ENCODE measurements around the gene ZBTB22. TPM values are rescaled to one million over a fixed set of nuclear protein-coding genes. Genes with fewer than 3 reads are reported as not detected.
"Not testable (repeated sequence)": the region's sequence is repeated elsewhere in the genome, so short reads cannot be mapped to it uniquely, and the experiment has no call there.

Gene ZBTB22
- 10 to 100 TPM; 15.0 to 29.5 TPM for total RNA-seq

GRCh38 chr6:33317669-33318425, at the start of gene ZBTB22:
ZBTB22 (minus strand) TSS chr6:33317744; CDS start chr6:33316916, 828 bp downstream.
- DNase-seq (ENCODE audit: low spot score) (peak; percentile 100), ATAC-seq (ENCODE audit: insufficient number of reproducible peaks, low FRiP score, low read depth) (peak; percentile 88)
- H3K36me3 ChIP-seq, result peaks cover 16% of the 10 kb centered on the region
- H3K9me3 ChIP-seq, result no peaks in the 10 kb centered on the region
- H3K27ac ChIP-seq, result peak within 1 kb of the TSS; percentile 66 to 75
- no peaks in the 10 kb centered on the region for H3K27me3 ChIP-seq (replicated peaks; ENCODE audit: insufficient read depth)
- TF ChIP-seq CTCF (IDR thresholded peaks at IDR 0.05), result no peak
- peaks cover 52 to 69% of the 10 kb centered on the region in 2 donors for H3K4me1 ChIP-seq (ENCODE audit: control insufficient read depth in 1 of 2, low read depth in 2 of 2)
- peak within 1 kb of the TSS; percentile 76 for H3K4me3 ChIP-seq

- TF ChIP-seq CTCF (IDR thresholded peaks at IDR 0.05), result no peak
- ATAC-seq (ENCODE audit: insufficient number of reproducible peaks, low FRiP score, low read depth), result no peak
These were observed 49.6 kb upstream of the ZBTB22 start for GRCh38 chr6:33367009-33367714.

GRCh38 chr6:33365206-33365971, 47.8 kb upstream of the ZBTB22 start:
- not testable (repeated sequence) for H3K4me3 ChIP-seq; ATAC-seq (ENCODE audit: insufficient number of reproducible peaks, low FRiP score, low read depth); H3K36me3 ChIP-seq; DNase-seq (ENCODE audit: low spot score); H3K4me1 ChIP-seq (ENCODE audit: control insufficient read depth in 1 of 2, low read depth in 2 of 2); H3K27me3 ChIP-seq (replicated peaks; ENCODE audit: insufficient read depth); H3K9me3 ChIP-seq; H3K27ac ChIP-seq

More at GRCh38 chr6:33367009-33367714, 49.6 kb upstream of the ZBTB22 start:
- no peak overlapping the region for H3K27ac ChIP-seq
- H3K27me3 ChIP-seq (replicated peaks; ENCODE audit: insufficient read depth), result no peaks in the 10 kb centered on the region
- no peaks in the 10 kb centered on the region for H3K4me1 ChIP-seq (ENCODE audit: control insufficient read depth in 1 of 2, low read depth in 2 of 2)
- no peaks in the 10 kb centered on the region for H3K9me3 ChIP-seq
- H3K36me3 ChIP-seq, result no peaks in the 10 kb centered on the region
- H3K4me3 ChIP-seq, result no peak overlapping the region
- DNase-seq (ENCODE audit: low spot score), result no peak

GRCh38 chr6:33364475-33365205, 47.1 kb upstream of the ZBTB22 start:
- ATAC-seq (ENCODE audit: insufficient number of reproducible peaks, low FRiP score, low read depth); H3K9me3 ChIP-seq; H3K36me3 ChIP-seq; H3K4me1 ChIP-seq (ENCODE audit: control insufficient read depth in 1 of 2, low read depth in 2 of 2); H3K27ac ChIP-seq; DNase-seq (ENCODE audit: low spot score); H3K27me3 ChIP-seq (replicated peaks; ENCODE audit: insufficient read depth); H3K4me3 ChIP-seq: not testable (repeated sequence)

GRCh38 chr6:33363486-33363885, 45.9 kb upstream of the ZBTB22 start:
- not testable (repeated sequence) for ATAC-seq (ENCODE audit: insufficient number of reproducible peaks, low FRiP score, low read depth); H3K27ac ChIP-seq; DNase-seq (ENCODE audit: low spot score); H3K4me3 ChIP-seq; H3K4me1 ChIP-seq (ENCODE audit: control insufficient read depth in 1 of 2, low read depth in 2 of 2); H3K36me3 ChIP-seq; H3K27me3 ChIP-seq (replicated peaks; ENCODE audit: insufficient read depth); H3K9me3 ChIP-seq

- Histone ChIP-seq H3K27ac (no peak overlapping the region), H3K4me3 (no peak overlapping the region), H3K27me3 (replicated peaks; ENCODE audit: insufficient read depth) (no peaks in the 10 kb centered on the region), H3K36me3 (no peaks in the 10 kb centered on the region), H3K9me3 (no peaks in the 10 kb centered on the region), H3K4me1 (ENCODE audit: control insufficient read depth in 1 of 2, low read depth in 2 of 2) (no peaks in the 10 kb centered on the region)
- TF ChIP-seq CTCF (IDR thresholded peaks at IDR 0.05), result no peak
- ATAC-seq (ENCODE audit: insufficient number of reproducible peaks, low FRiP score, low read depth) (no peak), DNase-seq (ENCODE audit: low spot score) (no peak)
These were observed 41.8 kb upstream of the ZBTB22 start for GRCh38 chr6:33359331-33359730.

GRCh38 chr6:33357160-33357871, 39.8 kb upstream of the ZBTB22 start:
- not testable (repeated sequence) for H3K36me3 ChIP-seq; H3K4me3 ChIP-seq; H3K27ac ChIP-seq; DNase-seq (ENCODE audit: low spot score); H3K9me3 ChIP-seq; H3K4me1 ChIP-seq (ENCODE audit: control insufficient read depth in 1 of 2, low read depth in 2 of 2); H3K27me3 ChIP-seq (replicated peaks; ENCODE audit: insufficient read depth); ATAC-seq (ENCODE audit: insufficient number of reproducible peaks, low FRiP score, low read depth)
